OCI-LY1 (cell line): ENCODE data around the gene SLC22A23.

ENCODE experiments used
- EZH2 ChIP-seq: fragments of 200-600 bp; sonication (generic), shearing (Covaris generic); IDR thresholded peaks from 2 replicates; pipeline ENCODE4 v1.8.0; 2017; ENCODE audit warnings: borderline replicate concordance, mixed run types, mild to moderate bottlenecking, antibody characterized with exemption, low read length, moderate library complexity, mixed read lengths
- TF ChIP-seq, protein P1 (sequence below): fragments of 200-600 bp; sonication (generic), shearing (Covaris generic); IDR thresholded peaks from 2 replicates; pipeline ENCODE4 v1.5.1; 2017; ENCODE audit warnings: mild to moderate bottlenecking, antibody characterized with exemption, low read length, moderate library complexity, mixed read lengths

DNA sequence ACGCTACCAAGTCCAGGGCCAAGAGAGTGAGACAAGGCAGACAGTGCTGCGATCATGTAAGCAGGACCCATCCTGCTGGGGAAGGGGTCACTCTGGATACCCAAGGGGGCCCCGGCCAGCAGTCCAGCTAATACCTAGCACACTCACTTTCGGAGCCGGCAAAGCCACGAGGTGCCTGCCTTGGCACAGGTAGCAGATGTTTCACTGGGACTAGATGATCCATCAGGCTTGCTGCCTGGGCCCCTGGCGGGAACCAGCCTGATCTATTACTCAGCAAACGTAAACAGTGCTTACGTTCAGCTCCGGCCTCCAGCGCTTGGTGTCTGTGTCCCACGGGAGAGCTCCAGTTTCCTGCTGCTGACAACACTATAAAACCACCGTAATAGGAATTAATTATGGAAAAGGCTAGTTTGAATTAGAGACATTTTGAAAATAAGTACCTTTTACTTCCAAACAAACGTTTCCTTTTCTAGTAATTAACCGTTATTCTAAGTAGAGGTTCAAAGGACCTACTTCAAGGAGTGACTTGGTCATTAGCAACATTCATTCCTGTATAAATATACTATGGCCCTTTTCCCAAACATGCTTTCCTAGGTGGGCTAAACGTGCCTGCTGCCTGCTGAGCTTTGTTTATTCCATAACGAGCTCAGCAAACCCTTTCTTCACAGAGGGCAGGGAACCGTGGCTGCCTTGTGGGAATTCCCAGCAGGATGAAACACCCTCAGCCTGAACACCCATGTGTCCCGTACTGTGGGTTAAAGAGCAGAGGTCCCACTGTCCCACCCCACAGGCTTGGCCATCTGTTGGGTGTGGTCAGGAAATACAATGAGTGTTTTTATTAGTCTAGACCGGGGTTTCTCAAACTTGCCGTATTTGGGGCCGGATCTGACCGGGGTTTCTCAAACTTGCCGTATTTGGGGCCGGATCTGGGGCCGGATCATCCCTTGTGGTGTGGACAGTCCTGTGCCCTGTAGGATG lies 18.4 kb downstream of the SLC22A23 start:
- TF ChIP-seq, protein P1, sequence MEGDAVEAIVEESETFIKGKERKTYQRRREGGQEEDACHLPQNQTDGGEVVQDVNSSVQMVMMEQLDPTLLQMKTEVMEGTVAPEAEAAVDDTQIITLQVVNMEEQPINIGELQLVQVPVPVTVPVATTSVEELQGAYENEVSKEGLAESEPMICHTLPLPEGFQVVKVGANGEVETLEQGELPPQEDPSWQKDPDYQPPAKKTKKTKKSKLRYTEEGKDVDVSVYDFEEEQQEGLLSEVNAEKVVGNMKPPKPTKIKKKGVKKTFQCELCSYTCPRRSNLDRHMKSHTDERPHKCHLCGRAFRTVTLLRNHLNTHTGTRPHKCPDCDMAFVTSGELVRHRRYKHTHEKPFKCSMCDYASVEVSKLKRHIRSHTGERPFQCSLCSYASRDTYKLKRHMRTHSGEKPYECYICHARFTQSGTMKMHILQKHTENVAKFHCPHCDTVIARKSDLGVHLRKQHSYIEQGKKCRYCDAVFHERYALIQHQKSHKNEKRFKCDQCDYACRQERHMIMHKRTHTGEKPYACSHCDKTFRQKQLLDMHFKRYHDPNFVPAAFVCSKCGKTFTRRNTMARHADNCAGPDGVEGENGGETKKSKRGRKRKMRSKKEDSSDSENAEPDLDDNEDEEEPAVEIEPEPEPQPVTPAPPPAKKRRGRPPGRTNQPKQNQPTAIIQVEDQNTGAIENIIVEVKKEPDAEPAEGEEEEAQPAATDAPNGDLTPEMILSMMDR = no peak
- TF ChIP-seq EZH2 = no peak
